Measurements from ENCODE around the gene HUWE1.

HUWE1 gene

DNA sequence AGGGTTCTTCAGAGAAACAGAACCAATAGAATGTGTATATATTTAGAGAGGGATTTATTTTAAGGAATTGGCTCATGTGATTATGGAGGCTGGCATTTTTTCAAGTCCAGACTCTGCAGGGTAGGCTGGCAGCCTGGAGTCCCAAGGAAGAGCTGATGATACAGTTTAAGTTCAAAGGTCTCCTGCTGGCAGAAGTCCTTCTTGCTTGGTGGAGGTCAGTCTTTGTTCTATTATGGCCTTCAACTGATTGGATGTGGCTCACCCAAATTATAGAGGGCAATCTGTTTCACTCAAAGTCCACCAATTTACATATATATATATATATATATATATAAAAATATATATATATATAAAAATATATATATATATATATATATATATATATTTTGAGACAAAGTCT lies 200.2 kb downstream of the HUWE1 start:
- DNase-seq = no peak

DNA sequence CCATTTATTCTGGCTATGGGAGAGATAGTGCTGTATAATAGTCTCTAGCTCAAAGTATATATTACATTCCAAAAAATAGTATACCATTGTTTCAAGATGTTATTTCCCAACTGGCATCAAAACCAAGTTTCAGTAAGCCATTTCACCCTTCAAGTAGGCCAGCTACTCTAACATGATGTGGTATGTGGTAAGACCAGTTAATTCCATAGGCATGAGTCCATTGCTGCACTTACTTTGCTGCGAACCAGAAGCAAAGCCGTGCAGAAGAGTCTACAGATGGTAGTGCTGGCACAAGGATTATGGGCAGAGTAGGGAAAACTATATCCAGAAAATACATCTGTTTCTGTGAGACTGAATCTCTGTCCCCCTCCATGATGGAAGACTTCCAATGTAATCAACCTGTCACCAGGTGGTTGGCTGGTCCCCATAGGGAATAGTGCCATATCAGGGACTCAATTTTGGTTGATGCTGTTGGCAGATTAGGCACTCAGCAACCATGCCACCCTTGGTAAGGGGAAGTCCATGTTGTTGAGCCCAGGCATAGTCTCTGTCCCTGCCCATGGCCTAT lies 202.6 kb downstream of the HUWE1 start:
- no peak for DNase-seq

DNA sequence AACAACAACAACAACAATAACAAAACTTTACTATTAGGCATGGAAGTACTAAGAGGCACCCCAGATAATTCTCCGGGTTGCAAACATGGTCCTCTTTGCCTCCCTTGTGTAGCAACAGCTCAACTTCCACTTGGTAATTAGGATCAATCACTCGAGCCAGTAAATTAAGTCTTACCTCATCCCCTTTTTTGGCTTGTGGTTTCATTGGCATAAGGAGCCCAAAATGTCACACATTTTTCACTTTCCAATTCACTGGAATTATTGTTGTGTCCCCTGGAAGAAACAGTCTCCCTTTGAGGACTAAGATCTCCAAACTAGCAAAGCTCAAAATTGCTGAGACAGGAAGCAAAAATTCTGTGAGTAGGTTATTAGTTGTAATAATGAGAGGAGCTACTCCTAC lies 203.1 kb downstream of the HUWE1 start:
- DNase-seq = no peak

Measured in SHP77 treated with DMSO at 0.1 percent for 48 hours (cell line).